Testis (tissue), 3 donors: ENCODE data around the gene MYO3A. TPM values are rescaled to one million over a fixed set of nuclear protein-coding genes. Genes with fewer than 3 reads are reported as not detected.

Experiments used
- DNase-seq: peaks from one replicate; pipeline ENCODE4 v3.0.0-alpha.2; 2019
- H3K27ac ChIP-seq, 2 donors: fragments of 200-600 bp; sonication (generic); one replicate each; pipeline ENCODE4 v1.5.1; 2019
- H3K27me3 ChIP-seq: fragments of 200-600 bp; sonication (generic); one replicate; pipeline ENCODE4 v1.5.1; 2019
- H3K36me3 ChIP-seq: fragments of 200-600 bp; sonication (generic); one replicate; pipeline ENCODE4 v1.5.1; 2017; ENCODE audit warnings: low read depth; ENCODE audit errors: missing control alignments
- H3K4me1 ChIP-seq: fragments of 200-600 bp; sonication (generic); one replicate; pipeline ENCODE4 v1.5.1; 2019
- H3K4me3 ChIP-seq, 2 donors: fragments of 200-600 bp; sonication (generic); one replicate each; pipeline ENCODE4 v1.5.1; 2017 to 2019
- H3K9me3 ChIP-seq: fragments of 200-600 bp; sonication (generic); one replicate; pipeline ENCODE4 v1.5.1; 2017
- POLR2A ChIP-seq: fragments of 450-650 bp; IDR thresholded peaks from one replicate; pipeline ENCODE4 v1.6.1; 2017; ENCODE audit warnings: antibody characterized with exemption, mild to moderate bottlenecking, moderate library complexity
- WGBS, 2 donors: methylation state at CpG; one replicate each; pipeline ENCODE4 v1.1.5; 2018; 5-methylcytosine and 5-hydroxymethylcytosine counted together
- intact Hi-C: fragments of 100-400 bp; cut with DNase I; formaldehyde crosslinking; loops from one replicate; pipeline ENCODE4 v1.15.1; 2023; ENCODE audit warnings: low total_unique reads
- polyA plus RNA-seq: library from polyadenylated mRNA; stranded (reverse); fragments of 350-450 nt; fragmentation: Illumina TruSeq; extraction: RNeasy Lipid Tissue Mini Kit (QIAGEN cat#74804); gene quantifications from one replicate; pipeline ENCODE4 v1.2.3, GENCODE V29; 2014; ENCODE audit warnings: low read depth, low replicate concordance; ENCODE audit not compliant: insufficient read depth
- total RNA-seq, 2 donors: library from RNA; depleted of rRNA; stranded (reverse); fragments of >200 nt; gene quantifications; one replicate each; pipeline ENCODE4 v1.2.3, GENCODE V29; 2016
- TF ChIP-seq, protein P1 (sequence below), 3 experiments: fragments of 450-650 bp in 2 of 3; fragments of 200-600 bp in 1 of 3; sonication (generic) in 1 of 3; IDR thresholded peaks; one replicate each; pipeline ENCODE4 v1.5.1; 2016 to 2019; ENCODE audit warnings: antibody characterized with exemption in 3 of 3, mild to moderate bottlenecking in 2 of 3, moderate library complexity in 1 of 3

The MYO3A gene
- total and polyA plus RNA-seq, 3 donors from 2014 or later: 8.7 to 21.1 (median 9.5) TPM

DNA sequence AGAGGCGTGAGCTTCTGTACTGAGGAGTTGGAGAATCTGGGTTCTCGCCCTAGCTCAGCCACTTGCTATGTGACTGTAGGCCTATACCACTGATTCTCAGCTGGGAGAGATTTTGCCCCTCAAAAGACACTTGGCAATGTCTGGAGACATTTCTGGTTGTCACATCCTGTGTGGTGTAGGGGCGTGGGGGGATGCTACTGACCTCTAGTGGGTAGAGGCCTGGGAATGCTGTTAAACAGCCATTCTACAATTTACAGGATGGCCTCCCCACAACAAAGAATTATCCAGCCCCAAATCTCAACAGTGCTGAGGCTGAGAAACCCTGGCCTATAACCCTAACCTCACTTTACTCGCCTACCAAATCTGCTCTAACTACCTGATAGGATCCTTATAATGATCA, 223.7 kb downstream of the MYO3A start:
- TF ChIP-seq POLR2A: no peak
- TF ChIP-seq, protein P1, sequence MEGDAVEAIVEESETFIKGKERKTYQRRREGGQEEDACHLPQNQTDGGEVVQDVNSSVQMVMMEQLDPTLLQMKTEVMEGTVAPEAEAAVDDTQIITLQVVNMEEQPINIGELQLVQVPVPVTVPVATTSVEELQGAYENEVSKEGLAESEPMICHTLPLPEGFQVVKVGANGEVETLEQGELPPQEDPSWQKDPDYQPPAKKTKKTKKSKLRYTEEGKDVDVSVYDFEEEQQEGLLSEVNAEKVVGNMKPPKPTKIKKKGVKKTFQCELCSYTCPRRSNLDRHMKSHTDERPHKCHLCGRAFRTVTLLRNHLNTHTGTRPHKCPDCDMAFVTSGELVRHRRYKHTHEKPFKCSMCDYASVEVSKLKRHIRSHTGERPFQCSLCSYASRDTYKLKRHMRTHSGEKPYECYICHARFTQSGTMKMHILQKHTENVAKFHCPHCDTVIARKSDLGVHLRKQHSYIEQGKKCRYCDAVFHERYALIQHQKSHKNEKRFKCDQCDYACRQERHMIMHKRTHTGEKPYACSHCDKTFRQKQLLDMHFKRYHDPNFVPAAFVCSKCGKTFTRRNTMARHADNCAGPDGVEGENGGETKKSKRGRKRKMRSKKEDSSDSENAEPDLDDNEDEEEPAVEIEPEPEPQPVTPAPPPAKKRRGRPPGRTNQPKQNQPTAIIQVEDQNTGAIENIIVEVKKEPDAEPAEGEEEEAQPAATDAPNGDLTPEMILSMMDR (IDR thresholded peaks at IDR 0.05): no peak
- Histone ChIP-seq H3K9me3 (no peaks in the 10 kb centered on the region), H3K4me1 (no peaks in the 10 kb centered on the region), H3K36me3 (no peaks in the 10 kb centered on the region), H3K4me3 (no peak overlapping the region), H3K27ac (no peak overlapping the region), H3K27me3 (no peaks in the 10 kb centered on the region)
- DNase-seq: no peak
- intact Hi-C loops: no loop called here
- WGBS, 2 donors: 71 to 73% methylated on average over 4 of the region's 4 CpGs

DNA sequence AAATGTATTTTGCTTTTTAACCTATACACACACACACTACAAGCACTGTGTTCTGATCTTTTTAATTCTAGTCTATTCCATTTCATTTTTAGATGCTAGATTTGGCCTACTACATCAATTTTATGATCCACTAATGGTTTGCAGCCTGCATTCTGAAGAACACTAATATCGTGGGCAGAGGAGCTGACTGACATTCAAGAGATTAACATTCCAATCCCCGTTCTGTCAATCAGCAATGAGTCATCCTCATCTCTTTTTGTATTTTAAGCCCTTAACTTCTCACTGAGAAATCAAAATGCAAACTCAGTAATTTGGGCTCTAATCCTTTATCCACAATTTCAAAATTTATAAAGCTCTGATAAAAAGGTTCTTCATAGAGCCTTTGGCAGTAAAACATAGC, 235.4 kb downstream of the MYO3A start:
- no peaks in the 10 kb centered on the region for H3K27me3 ChIP-seq
- DNase-seq: no peak
- no peaks in the 10 kb centered on the region for H3K36me3 ChIP-seq
- no peak overlapping the region for H3K27ac ChIP-seq
- no peaks in the 10 kb centered on the region for H3K4me1 ChIP-seq
- H3K4me3 ChIP-seq: no peak overlapping the region
- WGBS, 2 donors: 50 to 55% methylated on average over 2 of the region's 2 CpGs
- no peaks in the 10 kb centered on the region for H3K9me3 ChIP-seq
- intact Hi-C loops: no loop called here
- no peak for TF ChIP-seq POLR2A
- TF ChIP-seq, protein P1 (IDR thresholded peaks at IDR 0.05): no peak

DNA sequence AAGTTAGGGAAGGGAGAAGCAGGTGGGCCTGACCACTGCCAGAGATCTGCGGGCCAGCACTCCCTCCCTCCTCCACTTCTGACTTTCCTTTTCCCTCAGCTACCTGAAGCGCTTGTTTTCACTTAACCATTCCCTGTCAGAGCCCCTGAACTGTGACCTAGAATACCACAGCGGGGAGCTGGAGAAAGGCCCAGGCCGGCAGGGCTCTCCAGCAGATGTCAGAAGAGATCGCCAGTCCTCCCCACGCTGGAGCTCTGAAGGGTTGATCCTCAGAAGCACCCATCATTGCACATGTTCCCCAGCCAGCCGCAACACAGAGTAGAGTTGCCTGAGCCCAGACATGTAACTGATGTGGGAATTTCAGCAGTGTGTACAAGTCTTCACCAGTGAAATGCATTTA, 238.1 kb downstream of the MYO3A start:
- TF ChIP-seq, protein P1 (IDR thresholded peaks at IDR 0.05): no peak
- TF ChIP-seq POLR2A: no peak
- H3K27me3 ChIP-seq: no peaks in the 10 kb centered on the region
- H3K27ac ChIP-seq: no peak overlapping the region
- H3K9me3 ChIP-seq: no peaks in the 10 kb centered on the region
- 59 to 66% methylated on average over 7 of the region's 7 CpGs for WGBS, 2 donors
- intact Hi-C loops: no loop called here
- DNase-seq: no peak
- no peaks in the 10 kb centered on the region for H3K36me3 ChIP-seq
- H3K4me1 ChIP-seq: no peaks in the 10 kb centered on the region
- no peak overlapping the region for H3K4me3 ChIP-seq

DNA sequence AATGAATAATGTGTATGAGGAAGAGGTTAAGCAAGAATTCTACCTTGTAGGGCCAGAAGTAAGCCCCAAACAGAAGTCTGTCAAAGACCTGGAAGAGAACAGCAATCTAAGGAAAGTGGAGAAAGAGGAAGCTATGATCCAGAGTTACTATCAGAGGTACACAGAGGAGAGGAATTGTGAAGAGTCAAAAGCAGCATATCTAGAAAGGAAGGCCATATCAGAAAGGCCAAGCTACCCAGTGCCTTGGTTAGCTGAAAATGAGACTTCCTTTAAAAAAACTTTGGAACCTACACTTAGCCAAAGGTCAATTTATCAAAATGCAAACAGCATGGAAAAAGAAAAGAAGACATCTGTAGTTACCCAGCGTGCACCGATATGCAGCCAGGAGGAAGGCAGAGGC, 239.8 kb downstream of the MYO3A start:
- no peak overlapping the region for H3K27ac ChIP-seq
- H3K36me3 ChIP-seq: no peaks in the 10 kb centered on the region
- 46 to 85% methylated on average over 2 of the region's 2 CpGs for WGBS, 2 donors

DNA sequence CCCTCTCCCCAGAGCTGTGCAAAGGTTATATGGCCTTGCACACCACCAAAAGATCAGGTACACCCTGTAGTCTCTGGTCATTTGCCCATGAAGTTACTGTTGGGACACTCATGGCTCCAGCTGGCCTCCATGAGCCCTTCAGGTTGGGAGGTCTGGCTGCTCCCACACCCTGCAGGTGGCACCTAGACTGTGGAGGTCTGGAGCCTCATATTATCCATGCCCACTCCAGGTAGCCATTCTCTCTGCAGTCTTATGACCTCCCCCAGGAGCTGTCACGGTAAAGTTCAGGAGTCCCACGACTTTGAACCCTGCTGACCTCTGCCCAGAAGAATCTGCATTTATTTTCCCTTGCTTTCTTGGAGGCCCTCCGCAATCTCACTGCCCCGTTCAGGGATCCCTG, 243.3 kb downstream of the MYO3A start:
- no peaks in the 10 kb centered on the region for H3K36me3 ChIP-seq
- no peaks in the 10 kb centered on the region for H3K27me3 ChIP-seq
- intact Hi-C loops: no loop called here
- no peaks in the 10 kb centered on the region for H3K9me3 ChIP-seq
- H3K27ac ChIP-seq: no peak overlapping the region
- no peaks in the 10 kb centered on the region for H3K4me1 ChIP-seq
- no peak for DNase-seq
- no peak overlapping the region for H3K4me3 ChIP-seq
- TF ChIP-seq POLR2A: no peak
- TF ChIP-seq, protein P1 (IDR thresholded peaks at IDR 0.05): no peak
- WGBS, 2 donors: 74 to 85% methylated on average over 4 of the region's 4 CpGs

More for the DNA sequence above, 239.8 kb downstream of the MYO3A start:
- TF ChIP-seq POLR2A: no peak
- TF ChIP-seq, protein P1 (IDR thresholded peaks at IDR 0.05): no peak
- intact Hi-C loops: no loop called here
- Histone ChIP-seq H3K4me3 (no peak overlapping the region), H3K4me1 (no peaks in the 10 kb centered on the region), H3K9me3 (no peaks in the 10 kb centered on the region), H3K27me3 (no peaks in the 10 kb centered on the region)
- no peak for DNase-seq
